ENCODE results near the gene KRTAP10-2.

KRTAP10-2 gene

DNA sequence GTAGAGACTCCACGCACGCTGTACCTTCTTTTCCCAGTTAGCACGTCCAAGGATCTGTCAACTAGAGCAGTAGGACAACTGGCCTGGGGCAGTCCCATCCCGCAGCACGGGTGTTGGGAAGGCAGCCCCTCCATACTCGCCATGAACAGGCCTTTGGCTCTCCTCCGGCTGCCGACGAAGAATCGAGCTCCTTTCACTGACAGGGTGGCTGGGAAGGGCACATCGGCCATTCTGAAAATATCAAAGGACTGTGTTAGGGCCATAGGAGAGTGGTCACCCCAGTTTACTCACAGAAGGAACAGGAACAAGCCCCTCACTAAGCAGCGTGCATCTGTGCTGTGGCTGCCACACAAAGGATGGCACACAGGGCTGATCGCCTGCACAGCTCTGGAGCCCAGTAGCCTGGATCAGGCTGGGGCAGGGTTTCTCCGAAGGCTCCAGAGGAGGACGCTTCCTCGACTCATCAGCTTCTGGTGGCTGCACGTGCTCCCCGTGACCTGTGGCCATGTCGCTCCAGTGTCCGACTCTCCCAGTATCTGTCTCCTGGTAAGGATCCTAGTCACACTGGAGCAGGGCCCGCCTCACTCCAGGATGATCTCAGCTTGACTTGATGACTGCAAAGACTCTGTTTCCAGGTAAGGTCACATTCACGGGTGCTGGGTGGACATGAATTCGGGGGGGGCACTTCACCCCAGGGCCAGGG is 20.3 kb downstream of the KRTAP10-2 start:
- in situ Hi-C loops (cut with MboI; ENCODE audit: low pct_unique_long_range_greater_than_20kb, low sequenced_read_pairs, unreplicated experiment) = no loop called here
- TF ChIP-seq, protein P1, sequence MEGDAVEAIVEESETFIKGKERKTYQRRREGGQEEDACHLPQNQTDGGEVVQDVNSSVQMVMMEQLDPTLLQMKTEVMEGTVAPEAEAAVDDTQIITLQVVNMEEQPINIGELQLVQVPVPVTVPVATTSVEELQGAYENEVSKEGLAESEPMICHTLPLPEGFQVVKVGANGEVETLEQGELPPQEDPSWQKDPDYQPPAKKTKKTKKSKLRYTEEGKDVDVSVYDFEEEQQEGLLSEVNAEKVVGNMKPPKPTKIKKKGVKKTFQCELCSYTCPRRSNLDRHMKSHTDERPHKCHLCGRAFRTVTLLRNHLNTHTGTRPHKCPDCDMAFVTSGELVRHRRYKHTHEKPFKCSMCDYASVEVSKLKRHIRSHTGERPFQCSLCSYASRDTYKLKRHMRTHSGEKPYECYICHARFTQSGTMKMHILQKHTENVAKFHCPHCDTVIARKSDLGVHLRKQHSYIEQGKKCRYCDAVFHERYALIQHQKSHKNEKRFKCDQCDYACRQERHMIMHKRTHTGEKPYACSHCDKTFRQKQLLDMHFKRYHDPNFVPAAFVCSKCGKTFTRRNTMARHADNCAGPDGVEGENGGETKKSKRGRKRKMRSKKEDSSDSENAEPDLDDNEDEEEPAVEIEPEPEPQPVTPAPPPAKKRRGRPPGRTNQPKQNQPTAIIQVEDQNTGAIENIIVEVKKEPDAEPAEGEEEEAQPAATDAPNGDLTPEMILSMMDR (IDR thresholded peaks at IDR 0.05; ENCODE audit: extremely low read depth, insufficient read depth, missing control alignments) = no peak
- no peak for DNase-seq (ENCODE audit: low spot score)

DNA sequence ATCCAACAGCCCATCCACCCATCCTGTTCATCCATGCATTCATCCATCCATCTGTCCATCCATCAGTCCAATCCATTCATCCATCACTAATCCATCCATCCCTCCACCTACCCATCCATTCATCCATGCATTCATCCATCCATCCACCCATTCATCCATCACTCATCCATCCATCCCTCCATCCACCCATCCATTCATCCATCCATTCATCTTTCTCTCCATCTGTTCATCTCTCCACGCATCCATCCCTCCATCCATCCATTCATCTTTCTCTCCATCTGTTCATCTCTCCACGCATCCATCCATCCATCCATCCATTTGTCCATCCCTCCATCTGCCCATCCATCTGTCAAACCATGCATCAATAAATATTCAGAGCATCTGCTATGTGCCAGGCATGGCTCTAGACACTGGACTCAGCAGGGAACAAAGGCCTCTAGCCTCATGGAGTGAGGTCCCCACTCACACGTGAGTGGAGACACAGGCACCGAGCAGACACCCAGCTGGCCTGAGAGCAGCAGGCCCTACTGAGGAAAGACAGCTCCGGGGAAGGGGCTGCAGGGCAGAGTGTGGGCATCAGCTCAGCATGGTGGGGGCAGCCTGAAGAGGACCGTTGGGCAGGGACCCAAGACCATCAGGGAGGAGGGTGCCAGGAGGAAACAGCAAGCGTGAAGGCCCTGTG is 20.9 kb downstream of the KRTAP10-2 start:
- TF ChIP-seq, protein P1 (IDR thresholded peaks at IDR 0.05; ENCODE audit: extremely low read depth, insufficient read depth, missing control alignments) = no peak
- in situ Hi-C loops (cut with MboI; ENCODE audit: low pct_unique_long_range_greater_than_20kb, low sequenced_read_pairs, unreplicated experiment) = no loop called here
- no peak for DNase-seq (ENCODE audit: low spot score)

DNA sequence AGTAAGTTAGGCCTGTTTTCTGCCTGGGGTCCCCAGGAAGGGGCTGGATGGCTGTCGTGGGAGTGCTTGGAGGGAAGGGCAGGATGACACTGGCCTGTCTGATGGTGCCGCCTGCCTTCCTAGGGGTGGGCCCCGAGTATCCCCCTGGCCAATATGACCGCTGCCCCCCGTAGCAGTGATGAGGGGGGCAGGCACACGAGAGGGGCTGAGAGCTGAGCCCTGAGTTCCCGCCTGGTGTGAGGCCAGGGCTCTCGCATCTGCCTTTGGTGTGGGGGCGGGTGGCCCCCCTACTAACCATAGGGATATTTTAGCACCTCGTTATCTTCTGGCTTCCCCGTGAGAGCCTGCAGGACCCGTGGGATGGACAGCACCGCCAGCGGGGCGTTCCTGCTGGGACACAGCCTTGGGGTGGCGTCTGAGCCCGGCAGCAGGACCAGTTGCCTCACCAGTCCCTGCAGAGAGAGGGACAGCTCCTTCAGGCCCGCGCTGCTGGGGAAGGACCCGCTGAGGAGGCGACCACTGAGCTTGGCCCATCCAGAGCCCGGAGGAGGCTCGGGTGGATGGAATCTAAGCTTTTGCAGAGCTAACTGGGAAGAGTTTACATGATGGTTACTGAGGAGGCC is 21.7 kb downstream of the KRTAP10-2 start:
- TF ChIP-seq, protein P1 (IDR thresholded peaks at IDR 0.05; ENCODE audit: extremely low read depth, insufficient read depth, missing control alignments) = no peak
- in situ Hi-C loops (cut with MboI; ENCODE audit: low pct_unique_long_range_greater_than_20kb, low sequenced_read_pairs, unreplicated experiment) = no loop called here
- DNase-seq (ENCODE audit: low spot score) = no peak

DNA sequence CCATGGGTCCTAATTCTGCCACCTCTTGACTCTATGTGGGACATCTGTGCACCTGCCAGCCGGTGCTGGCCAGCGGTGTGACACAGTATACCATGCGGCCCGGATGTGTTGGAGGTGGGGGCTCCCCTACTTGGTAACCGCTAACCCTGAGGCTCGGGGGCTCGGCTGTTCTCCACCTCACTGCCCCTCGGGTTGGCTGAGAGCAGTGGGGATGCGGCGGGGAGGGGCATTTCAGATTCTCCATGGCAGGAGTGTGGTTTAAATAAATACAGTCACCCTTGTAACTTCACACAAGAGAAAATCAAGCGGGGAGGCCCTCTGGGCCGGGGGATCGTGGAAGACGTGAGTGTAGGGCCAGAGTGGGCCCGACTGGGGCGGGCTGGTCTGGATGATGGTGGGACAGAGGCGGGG is 22.3 kb downstream of the KRTAP10-2 start:
- TF ChIP-seq, protein P1 (IDR thresholded peaks at IDR 0.05; ENCODE audit: extremely low read depth, insufficient read depth, missing control alignments) = no peak
- DNase-seq (ENCODE audit: low spot score) = no peak
- in situ Hi-C loops (cut with MboI; ENCODE audit: low pct_unique_long_range_greater_than_20kb, low sequenced_read_pairs, unreplicated experiment) = no loop called here

DNA sequence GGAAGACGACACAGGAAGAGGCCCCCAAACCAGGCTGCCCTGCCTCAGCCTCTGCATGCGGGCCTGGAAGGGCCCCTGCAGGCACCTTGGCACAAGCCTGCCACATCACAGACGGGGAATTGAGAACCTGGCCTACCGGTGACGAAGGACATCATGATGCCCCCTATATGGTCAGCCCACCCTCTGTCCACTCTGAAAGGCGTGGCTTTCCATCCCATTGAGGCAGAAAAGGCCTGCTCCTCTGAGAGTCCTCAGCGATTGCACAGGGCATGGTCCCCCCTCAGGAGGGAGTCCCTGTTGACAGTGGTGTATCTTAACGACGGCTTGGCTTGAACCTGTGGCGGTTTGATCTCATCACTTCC is 22.7 kb downstream of the KRTAP10-2 start:
- in situ Hi-C loops (cut with MboI; ENCODE audit: low pct_unique_long_range_greater_than_20kb, low sequenced_read_pairs, unreplicated experiment) = no loop called here
- DNase-seq (ENCODE audit: low spot score) = no peak
- TF ChIP-seq, protein P1 (IDR thresholded peaks at IDR 0.05; ENCODE audit: extremely low read depth, insufficient read depth, missing control alignments) = no peak

DNA sequence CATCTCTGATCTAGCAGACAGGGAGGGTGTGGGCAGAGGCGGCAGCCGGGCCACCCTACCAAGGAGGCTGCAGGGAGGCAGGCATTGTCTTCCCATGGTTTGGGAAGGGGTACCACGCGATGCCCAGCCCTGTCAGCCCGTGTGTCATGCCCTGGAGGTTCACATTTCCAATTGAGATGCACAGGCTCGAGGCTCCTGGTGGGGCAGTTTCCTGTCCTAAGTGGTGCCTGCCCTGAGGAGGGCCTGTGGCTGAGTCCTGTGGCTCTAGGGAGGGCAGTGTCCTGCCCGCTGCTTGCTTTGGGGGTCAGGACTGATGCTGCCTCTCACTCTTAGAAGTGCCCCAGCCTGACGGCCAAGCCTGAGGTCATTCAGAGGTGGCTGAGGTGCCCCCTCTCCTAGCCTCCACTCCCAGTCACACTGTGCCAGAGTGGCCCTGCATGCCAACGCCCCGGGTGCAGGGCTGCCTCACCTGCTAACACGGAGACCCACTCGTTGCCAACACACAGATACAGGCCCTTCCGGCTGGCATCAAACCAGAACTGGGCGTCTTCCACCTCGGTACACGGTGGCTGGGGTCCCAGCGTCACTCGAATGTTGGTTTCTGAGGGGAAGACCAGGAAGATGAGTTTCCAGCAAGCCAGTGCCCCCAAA is 23.2 kb downstream of the KRTAP10-2 start:
- TF ChIP-seq, protein P1 (IDR thresholded peaks at IDR 0.05; ENCODE audit: extremely low read depth, insufficient read depth, missing control alignments) = no peak
- in situ Hi-C loops (cut with MboI; ENCODE audit: low pct_unique_long_range_greater_than_20kb, low sequenced_read_pairs, unreplicated experiment) = no loop called here
- no peak for DNase-seq (ENCODE audit: low spot score)

Measured in GM13977 (cell line).